AG10803 (cell line): ENCODE data around the gene STUM.
"Not testable (repeated sequence)": the region's sequence is repeated elsewhere in the genome, so short reads cannot be mapped to it uniquely, and the experiment has no call there.

Source experiments
- DNase-seq: peaks from one replicate; pipeline ENCODE4 v3.0.0; 2010; ENCODE audit warnings: low read depth
- H3K4me3 ChIP-seq: 2 replicates; pipeline ENCODE4 v1.5.1; 2011; ENCODE audit warnings: mild to moderate bottlenecking, low read length, control low read depth
- CTCF ChIP-seq: conservative IDR thresholded peaks from 2 replicates; pipeline ENCODE4 v1.5.1; 2011; ENCODE audit warnings: mild to moderate bottlenecking, low read length, control low read depth, inconsistent platforms

The STUM gene

GRCh38 chr1:226548256-226549093 lies at the start of gene STUM:
Gene STUM (plus strand): TSS chr1:226548764. CDS start chr1:226548905, 141 bp downstream.
- peak; percentile 23 for DNase-seq
- no peak for TF ChIP-seq CTCF
- H3K4me3 ChIP-seq = peak within 1 kb of the TSS; percentile 17; the same call in 1 of the 2 replicates

- not testable (repeated sequence) for DNase-seq, H3K4me3 ChIP-seq
Observed at GRCh38 chr1:226499699-226500098, 48.9 kb upstream of the STUM start.

- H3K4me3 ChIP-seq = no peak overlapping the region
- DNase-seq = no peak
- no peak for TF ChIP-seq CTCF
Observed at GRCh38 chr1:226506021-226506420, 42.5 kb upstream of the STUM start.

- H3K4me3 ChIP-seq = no peak overlapping the region
- no peak for DNase-seq
- no peak for TF ChIP-seq CTCF
Observed at GRCh38 chr1:226506921-226507320, 41.6 kb upstream of the STUM start.

GRCh38 chr1:226510453-226510852 lies 38.1 kb upstream of the STUM start:
- peak; percentile 41 for DNase-seq
- no peak for TF ChIP-seq CTCF
- H3K4me3 ChIP-seq = no peak overlapping the region

GRCh38 chr1:226511296-226511695 lies 37.3 kb upstream of the STUM start:
- no peak for DNase-seq
- no peak for TF ChIP-seq CTCF
- no peak overlapping the region for H3K4me3 ChIP-seq

- no peak for DNase-seq
- no peak overlapping the region for H3K4me3 ChIP-seq
- no peak for TF ChIP-seq CTCF
Observed at GRCh38 chr1:226512076-226512728, 36.4 kb upstream of the STUM start.
